Activated CD8-positive, alpha-beta memory T cell treated with anti-CD3 and anti-CD28 coated beads for 24 hours (primary cell): ENCODE data around the gene FLACC1.
"Not testable (repeated sequence)": the region's sequence is repeated elsewhere in the genome, so short reads cannot be mapped to it uniquely, and the experiment has no call there.

Experiments
- DNase-seq: peaks from one replicate; pipeline ENCODE4 v3.0.0-alpha.2; 2020

Gene FLACC1

GRCh38 chr2:201348758-201349157, 8.4 kb downstream of the FLACC1 start:
- DNase-seq = no peak

GRCh38 chr2:201347138-201347537, 10.0 kb downstream of the FLACC1 start:
- no peak for DNase-seq

- DNase-seq = no peak
These were observed 11.4 kb downstream of the FLACC1 start for GRCh38 chr2:201345625-201346213.

- no peak for DNase-seq
These were observed 12.3 kb downstream of the FLACC1 start for GRCh38 chr2:201344663-201345366.

GRCh38 chr2:201343559-201343958, 13.6 kb downstream of the FLACC1 start:
- DNase-seq = no peak

- no peak for DNase-seq
These were observed 14.2 kb downstream of the FLACC1 start for GRCh38 chr2:201342923-201343322.

GRCh38 chr2:201329409-201329808, 27.7 kb downstream of the FLACC1 start:
- no peak for DNase-seq

GRCh38 chr2:201327678-201328077, 29.5 kb downstream of the FLACC1 start:
- DNase-seq = no peak

GRCh38 chr2:201322772-201323171, 34.4 kb downstream of the FLACC1 start:
- no peak for DNase-seq

- no peak for DNase-seq
These were observed 36.4 kb downstream of the FLACC1 start for GRCh38 chr2:201320701-201321100.

- no peak for DNase-seq
These were observed 36.9 kb downstream of the FLACC1 start for GRCh38 chr2:201320257-201320656.

GRCh38 chr2:201319511-201319910, 37.6 kb downstream of the FLACC1 start:
- DNase-seq = no peak

GRCh38 chr2:201313362-201313761, 43.8 kb downstream of the FLACC1 start:
- no peak for DNase-seq

GRCh38 chr2:201308914-201309313, 48.2 kb downstream of the FLACC1 start:
- no peak for DNase-seq

- DNase-seq = no peak
These were observed 49.3 kb downstream of the FLACC1 start for GRCh38 chr2:201307876-201308275.

GRCh38 chr2:201299929-201300328, 57.2 kb downstream of the FLACC1 start:
- not testable (repeated sequence) for DNase-seq

- no peak for DNase-seq
These were observed 58.6 kb downstream of the FLACC1 start for GRCh38 chr2:201298462-201299052.

GRCh38 chr2:201290457-201291148, 66.5 kb downstream of the FLACC1 start:
- DNase-seq = not testable (repeated sequence)

- DNase-seq = no peak
These were observed 71.6 kb downstream of the FLACC1 start for GRCh38 chr2:201285499-201285898.

- no peak for DNase-seq
These were observed 76.7 kb downstream of the FLACC1 start for GRCh38 chr2:201280191-201281040.

GRCh38 chr2:201279079-201279478, 78.1 kb downstream of the FLACC1 start:
- no peak for DNase-seq

- DNase-seq = no peak
These were observed 80.6 kb downstream of the FLACC1 start for GRCh38 chr2:201276511-201276910.

GRCh38 chr2:201275990-201276389, 81.2 kb downstream of the FLACC1 start:
- no peak for DNase-seq
